Stimulated activated CD8-positive, alpha-beta memory T cell treated with anti-CD3 and anti-CD28 coated beads, Interleukin-4, amount 100 ng/mL, for 24 hours (primary cell): ENCODE data around the gene CNOT4.
"Not testable (repeated sequence)": the region's sequence is repeated elsewhere in the genome, so short reads cannot be mapped to it uniquely, and the experiment has no call there.

Experiments used
- DNase-seq: peaks from one replicate; pipeline ENCODE4 v3.0.0-alpha.2; 2020; ENCODE audit warnings: low read depth

The CNOT4 gene

GRCh38 chr7:135454060-135454459 is 55.8 kb downstream of the CNOT4 start:
- no peak for DNase-seq

DNA sequence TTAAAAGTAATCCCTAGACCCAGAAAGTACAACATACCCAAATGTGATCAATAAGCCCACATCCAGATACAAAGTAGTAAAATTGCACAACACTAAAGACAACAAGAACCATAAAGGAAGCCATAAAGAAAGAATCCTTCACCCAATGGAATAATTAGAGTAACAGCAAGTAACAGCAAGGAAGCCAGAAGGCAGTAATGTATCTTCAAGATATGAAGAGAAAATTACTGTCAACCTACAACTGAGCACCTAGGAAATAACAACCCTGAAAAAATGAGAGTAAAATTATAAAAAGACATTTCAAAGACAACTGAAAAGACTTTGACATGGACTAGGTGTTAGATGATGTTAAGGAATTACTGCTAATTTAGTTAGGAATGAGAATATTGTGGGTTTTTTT is 60.5 kb downstream of the CNOT4 start:
- DNase-seq = no peak

DNA sequence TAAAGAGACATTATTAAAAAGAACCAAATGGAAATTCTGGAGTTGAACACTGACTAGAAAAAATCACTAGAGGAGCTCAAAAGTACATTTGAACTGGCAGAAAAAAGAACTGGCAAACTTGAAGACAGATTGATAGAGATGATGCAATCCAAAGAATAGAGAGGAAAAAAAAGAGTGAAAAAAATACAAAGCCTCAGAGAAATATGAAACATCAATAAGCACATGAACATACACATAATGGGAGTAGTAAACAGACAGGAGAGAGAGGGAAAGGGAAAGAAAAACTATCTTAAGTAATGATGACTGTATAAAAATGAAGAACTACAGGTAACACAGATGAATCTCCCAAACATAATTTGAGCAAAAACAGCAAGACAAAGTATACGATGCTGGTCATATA is 61.1 kb downstream of the CNOT4 start:
- no peak for DNase-seq

GRCh38 chr7:135447748-135448147 is 62.2 kb downstream of the CNOT4 start:
- no peak for DNase-seq

DNA sequence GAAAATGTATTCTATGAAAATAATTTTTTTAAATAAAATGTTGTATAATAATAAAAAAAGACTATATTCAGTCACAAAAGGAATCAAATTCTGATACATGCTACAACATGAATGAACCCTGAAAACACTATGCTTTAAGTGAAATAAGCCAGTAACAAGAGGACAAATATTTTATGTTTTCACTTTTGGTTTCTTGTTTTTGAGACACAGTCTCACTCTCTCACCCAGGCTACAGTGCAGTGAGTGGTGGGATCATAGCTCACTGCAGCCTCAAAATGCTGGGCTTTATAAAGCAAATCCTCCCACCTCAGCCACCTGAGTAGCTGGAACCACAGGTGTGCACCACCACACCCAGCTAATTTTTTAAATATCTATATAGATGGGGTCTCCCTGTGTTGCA is 64.2 kb downstream of the CNOT4 start:
- no peak for DNase-seq

DNA sequence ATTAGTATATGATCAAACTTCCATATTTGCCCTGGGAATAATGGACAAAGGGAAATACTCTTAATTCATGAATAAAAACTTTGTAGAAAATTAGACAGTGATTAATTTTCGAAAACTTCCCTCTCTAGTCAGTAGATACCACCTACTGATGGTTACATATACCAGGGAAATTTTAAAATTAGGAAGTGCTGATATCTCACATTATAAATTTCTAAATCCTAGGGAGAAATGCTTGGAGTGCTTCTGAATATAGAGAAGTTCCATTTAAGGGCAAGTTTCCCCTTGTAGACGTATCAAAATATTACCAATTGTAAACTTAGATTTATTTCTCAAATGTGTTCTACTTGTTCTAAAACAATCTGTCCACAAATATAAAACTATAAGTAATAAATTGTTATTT is 64.6 kb downstream of the CNOT4 start:
- not testable (repeated sequence) for DNase-seq

DNA sequence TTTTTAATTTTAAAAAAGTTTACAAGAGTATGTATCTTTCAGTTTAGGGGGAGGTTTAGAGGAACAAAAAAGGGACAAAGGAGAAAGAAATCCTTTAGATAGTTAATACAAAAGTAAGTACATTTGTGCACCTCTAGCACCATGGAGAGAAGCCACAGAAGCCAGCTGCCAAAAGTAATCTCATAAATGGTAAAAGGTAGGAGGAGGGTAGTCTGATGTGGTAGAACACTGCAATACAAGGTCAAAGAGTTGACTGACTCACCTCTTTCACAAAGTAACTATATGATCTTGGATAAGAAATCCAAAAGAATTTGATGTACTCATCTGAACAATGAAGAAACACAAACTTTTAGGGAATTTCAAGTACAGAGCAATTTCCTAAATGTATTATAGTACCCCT is 68.1 kb downstream of the CNOT4 start:
- DNase-seq = no peak

GRCh38 chr7:135434047-135434446 is 75.9 kb downstream of the CNOT4 start:
- DNase-seq = no peak

DNA sequence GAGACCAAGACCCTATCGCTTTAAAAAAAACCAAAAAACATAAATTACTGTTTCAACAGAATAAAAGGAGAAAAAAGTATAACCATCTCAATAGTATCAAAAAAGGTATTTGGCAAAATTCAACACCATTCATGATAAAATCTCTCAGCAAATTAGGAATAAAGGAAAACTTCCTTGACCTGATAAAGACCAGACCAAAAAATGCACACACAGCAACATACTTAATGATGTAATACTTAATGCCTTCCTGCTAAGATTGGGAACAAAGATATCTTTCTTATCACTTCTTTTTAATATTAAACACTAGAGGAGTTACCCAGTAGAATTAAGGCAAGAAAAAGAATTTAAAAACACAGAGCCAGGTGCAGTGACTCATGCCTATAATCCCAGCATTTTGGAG is 79.3 kb downstream of the CNOT4 start:
- DNase-seq = no peak

DNA sequence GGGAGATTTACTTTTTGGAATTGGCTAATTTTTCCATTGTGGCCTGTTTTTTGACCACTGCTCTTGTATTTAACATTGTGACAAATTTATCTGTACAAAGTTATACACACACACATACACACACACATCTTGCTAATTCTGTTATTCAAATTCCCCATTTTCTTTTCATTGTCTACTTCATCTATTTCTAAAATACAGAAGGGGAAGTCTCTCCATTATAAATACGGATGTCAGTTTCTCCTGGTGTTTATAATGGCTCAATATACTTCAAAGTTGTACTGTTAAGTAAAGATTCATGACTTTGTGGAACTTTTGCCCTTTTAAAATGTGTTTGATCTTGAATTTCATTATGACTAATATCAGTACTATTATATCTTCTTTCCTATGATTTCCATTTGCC is 81.0 kb downstream of the CNOT4 start:
- no peak for DNase-seq

GRCh38 chr7:135428011-135428410 is 81.9 kb downstream of the CNOT4 start:
- DNase-seq = no peak

- no peak for DNase-seq
Measured at GRCh38 chr7:135427166-135427565, 82.7 kb downstream of the CNOT4 start.

GRCh38 chr7:135425036-135425435 is 84.9 kb downstream of the CNOT4 start:
- no peak for DNase-seq

- no peak for DNase-seq
Measured at GRCh38 chr7:135420786-135421185, 89.1 kb downstream of the CNOT4 start.

GRCh38 chr7:135416431-135416830 is 93.5 kb downstream of the CNOT4 start:
- DNase-seq = no peak

DNA sequence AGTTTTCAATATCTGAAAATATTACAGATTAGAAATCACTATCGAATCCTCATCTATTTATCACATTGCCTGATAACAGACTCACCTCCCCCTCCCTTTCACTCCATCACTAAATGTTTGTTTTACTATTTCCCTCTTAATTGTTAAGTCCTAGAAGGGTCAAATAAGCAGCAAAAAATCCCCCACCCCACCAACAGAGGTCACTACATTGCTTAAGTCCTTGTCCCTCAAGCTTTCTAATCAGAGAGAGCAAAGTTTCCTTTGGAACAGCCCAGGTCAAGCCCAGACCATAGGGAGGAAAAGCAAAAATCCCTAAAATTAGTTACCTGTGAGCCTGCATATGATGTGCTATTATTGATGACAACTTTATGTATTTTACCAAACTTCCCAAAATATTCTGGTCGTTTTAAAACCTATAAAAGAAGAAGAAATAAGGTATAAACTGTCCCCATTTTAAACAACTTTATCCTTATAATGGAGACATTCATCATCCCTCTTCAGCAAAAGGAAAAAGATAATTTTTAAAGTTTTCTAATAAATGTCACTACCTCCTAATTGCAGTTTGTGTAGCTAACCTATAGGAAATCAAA is 95.0 kb downstream of the CNOT4 start:
- peak; percentile 8 for DNase-seq

DNA sequence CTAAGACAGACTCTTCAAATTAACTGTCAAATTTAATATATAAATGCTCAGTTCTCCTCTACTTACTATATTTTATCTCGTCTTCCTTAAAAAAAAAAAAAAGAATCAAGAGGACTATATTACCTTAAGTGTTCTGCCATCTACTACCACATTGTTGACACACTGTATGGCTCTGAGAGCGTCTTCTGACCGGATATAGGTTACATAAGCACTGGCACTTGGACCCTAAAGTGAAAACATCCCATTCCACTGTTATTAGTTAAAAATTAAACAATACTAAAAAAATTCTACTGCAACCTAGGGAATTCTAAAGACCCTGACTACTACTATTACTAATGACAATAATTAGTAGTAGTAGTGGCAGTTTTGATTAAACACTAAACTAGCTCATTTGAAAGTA is 95.7 kb downstream of the CNOT4 start:
- no peak for DNase-seq

- DNase-seq = no peak
Measured at GRCh38 chr7:135411098-135411497, 98.8 kb downstream of the CNOT4 start.

GRCh38 chr7:135410543-135410942 is 99.4 kb downstream of the CNOT4 start:
- DNase-seq = no peak

GRCh38 chr7:135409845-135410542 is 99.9 kb downstream of the CNOT4 start:
- no peak for DNase-seq

DNA sequence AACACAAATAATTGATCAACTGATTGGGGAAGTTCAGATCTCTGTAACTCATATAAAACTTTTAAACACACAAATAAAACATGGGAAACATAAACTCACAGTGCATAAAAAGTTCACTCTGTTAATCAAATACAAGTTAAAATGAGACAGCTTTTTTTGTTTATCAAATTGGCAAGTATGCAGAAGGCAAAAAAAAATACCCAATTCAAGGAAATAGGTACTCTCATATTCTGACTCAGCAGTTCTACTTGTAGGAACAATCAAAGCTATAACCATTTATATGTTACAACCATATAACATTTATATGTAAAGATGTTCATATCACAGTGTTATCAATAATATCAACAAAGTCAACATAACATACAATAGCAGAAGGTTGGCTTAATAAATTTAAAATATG is 102.0 kb downstream of the CNOT4 start:
- no peak for DNase-seq

- no peak for DNase-seq
Measured at GRCh38 chr7:135406918-135407317, 103.0 kb downstream of the CNOT4 start.

GRCh38 chr7:135405969-135406368 is 103.9 kb downstream of the CNOT4 start:
- no peak for DNase-seq

DNA sequence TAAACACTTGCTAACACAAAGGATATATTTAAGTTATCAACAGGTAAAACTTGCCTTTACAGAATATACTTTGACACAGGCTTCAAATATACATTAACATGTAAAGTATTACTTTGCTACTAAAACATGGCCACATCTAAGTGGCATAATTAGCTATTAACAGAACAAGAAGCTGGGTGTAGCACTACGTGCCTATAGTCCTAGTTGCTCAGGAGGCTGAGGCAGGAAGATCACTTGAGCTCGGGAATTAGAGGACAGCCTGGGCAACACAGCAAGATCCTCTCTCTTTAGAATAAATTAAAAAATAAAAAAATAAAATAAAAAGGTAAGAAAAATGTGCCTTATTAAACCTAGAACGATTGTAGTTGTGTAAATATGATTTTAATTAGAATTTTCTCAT is 106.6 kb downstream of the CNOT4 start:
- DNase-seq = no peak
